ENCODE data around the gene C1orf74. TPM values are rescaled to one million over a fixed set of nuclear protein-coding genes. Genes with fewer than 3 reads are reported as not detected.

C1orf74 gene
- polyA plus RNA-seq, 1 of the 3 experiments (the other 2 are of a cell fraction): 1.5 TPM

DNA sequence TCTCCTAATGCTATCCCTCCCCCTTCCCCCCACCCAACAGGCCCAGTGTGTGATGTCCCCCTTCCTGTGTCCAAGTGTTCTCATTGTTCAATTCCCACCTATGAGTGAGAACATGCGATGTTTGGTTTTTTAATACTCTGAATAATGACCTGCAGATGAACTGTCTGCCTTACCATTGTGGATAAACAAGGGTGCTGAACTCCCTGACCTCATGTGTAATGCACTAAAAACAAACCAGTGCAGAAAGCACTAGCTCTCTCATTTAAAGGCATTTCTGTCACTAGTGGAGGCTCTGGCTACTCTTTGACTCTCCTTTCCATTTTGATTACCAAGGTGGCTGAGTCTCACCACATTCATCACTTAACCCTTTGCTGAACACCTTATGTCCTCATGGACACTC is 51.6 kb downstream of the C1orf74 start:
- H3K4me3 ChIP-seq (ENCODE audit: low read depth in 2 of 2, low read length in 1 of 2): no peak overlapping the region
- 71% methylated on average over 1 of the region's 1 CpG for WGBS (ENCODE audit: low lambda C conversion rate)
- H3F3A ChIP-seq (replicated peaks; ENCODE audit: insufficient read depth): no peaks in the 10 kb centered on the region

DNA sequence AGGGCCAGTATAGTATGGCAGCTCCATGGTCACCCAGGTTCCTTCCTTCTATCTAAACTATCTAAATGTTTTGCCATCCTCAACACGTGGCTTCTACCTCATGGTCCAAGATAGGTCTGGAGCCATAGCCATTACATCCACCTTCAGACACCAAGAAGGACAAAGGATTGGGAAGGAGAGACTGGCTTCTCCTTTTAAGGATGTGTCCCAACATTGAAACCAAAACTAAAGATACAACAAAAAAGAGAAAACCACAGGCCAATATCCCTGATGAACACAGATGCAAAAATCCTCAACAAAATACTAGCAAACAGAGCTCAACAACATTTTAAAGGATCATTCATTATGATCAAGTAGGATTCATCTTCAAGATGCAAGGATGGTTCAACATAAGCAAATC is 54.9 kb downstream of the C1orf74 start:
- H3K9me2 ChIP-seq: no peaks in the 10 kb centered on the region
- no peaks in the 10 kb centered on the region for H3F3A ChIP-seq (replicated peaks; ENCODE audit: insufficient read depth)
- no peak for DNase-seq
- 11% methylated on average over 1 of the region's 1 CpG for WGBS (ENCODE audit: low lambda C conversion rate)
- no peak overlapping the region for H2AFZ ChIP-seq (ENCODE audit: low read depth)
- POLR2A ChIA-PET: no interaction called here
- H3K36me3 ChIP-seq (replicated peaks in 1 of 2; ENCODE audit: control insufficient read depth in 1 of 2, insufficient read depth in 2 of 2, low read length in 1 of 2): no peaks in the 10 kb centered on the region
- CTCF ChIA-PET: interaction anchor here (1.0 kb wide), 1 partner anchor 54 kb away, joined by 4 read pairs; the partner anchor contains the start of gene G0S2
- H3K27me3 ChIP-seq (ENCODE audit: insufficient read depth): no peaks in the 10 kb centered on the region
- H3K79me2 ChIP-seq (ENCODE audit: insufficient read depth): no peaks in the 10 kb centered on the region
- H3K27ac ChIP-seq (ENCODE audit: low read depth in 2 of 2, low read length in 1 of 2): no peak overlapping the region
- no peaks in the 10 kb centered on the region for H3K9me3 ChIP-seq
- no peak overlapping the region for H3K4me2 ChIP-seq
- H3K4me1 ChIP-seq (ENCODE audit: control insufficient read depth in 1 of 2, insufficient read depth in 2 of 2, low read depth in 1 of 2, low read length in 1 of 2): peaks cover 0 to 6% of the 10 kb centered on the region in 2 experiments; a peak in 2 of 4 replicates
- H3K9ac ChIP-seq: no peak overlapping the region
- H3K4me3 ChIP-seq (ENCODE audit: low read depth in 2 of 2, low read length in 1 of 2): no peak overlapping the region
- no peaks in the 10 kb centered on the region for H4K20me1 ChIP-seq (ENCODE audit: insufficient read depth)
- no peak for TF ChIP-seq SMC3 (IDR thresholded peaks at IDR 0.05; ENCODE audit: low read depth, low read length)
- no peak for TF ChIP-seq CHD2 (IDR thresholded peaks at IDR 0.05; ENCODE audit: low read length, partially characterized antibody)
- TF ChIP-seq FOXJ3 (CRISPR knock-in tag; IDR thresholded peaks at IDR 0.05): no peak
- no peak for TF ChIP-seq TAF1 (IDR thresholded peaks at IDR 0.05; ENCODE audit: borderline replicate concordance, low read depth, low read length)
- TF ChIP-seq TEAD4 (IDR thresholded peaks at IDR 0.05; ENCODE audit: borderline replicate concordance, insufficient read depth): no peak
- TF ChIP-seq SIN3A (IDR thresholded peaks at IDR 0.05; ENCODE audit: borderline replicate concordance, low read depth, low read length): no peak
- TF ChIP-seq POLR2AphosphoS5 (IDR thresholded peaks at IDR 0.05; ENCODE audit: low read depth, low read length): no peak
- TF ChIP-seq, protein P1, sequence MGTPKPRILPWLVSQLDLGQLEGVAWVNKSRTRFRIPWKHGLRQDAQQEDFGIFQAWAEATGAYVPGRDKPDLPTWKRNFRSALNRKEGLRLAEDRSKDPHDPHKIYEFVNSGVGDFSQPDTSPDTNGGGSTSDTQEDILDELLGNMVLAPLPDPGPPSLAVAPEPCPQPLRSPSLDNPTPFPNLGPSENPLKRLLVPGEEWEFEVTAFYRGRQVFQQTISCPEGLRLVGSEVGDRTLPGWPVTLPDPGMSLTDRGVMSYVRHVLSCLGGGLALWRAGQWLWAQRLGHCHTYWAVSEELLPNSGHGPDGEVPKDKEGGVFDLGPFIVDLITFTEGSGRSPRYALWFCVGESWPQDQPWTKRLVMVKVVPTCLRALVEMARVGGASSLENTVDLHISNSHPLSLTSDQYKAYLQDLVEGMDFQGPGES (IDR thresholded peaks at IDR 0.05; ENCODE audit: low read depth, low read length): no peak
- TF ChIP-seq EP300 (IDR thresholded peaks at IDR 0.05; ENCODE audit: borderline replicate concordance in 1 of 2, low read depth in 1 of 2, low read length in 1 of 2): no peak
- no peak for TF ChIP-seq TCF12 (IDR thresholded peaks at IDR 0.05)
- no peak for TF ChIP-seq ELF1 (IDR thresholded peaks at IDR 0.05)
- no peak for TF ChIP-seq RFX5 (IDR thresholded peaks at IDR 0.05; ENCODE audit: low read length)
- no peak for TF ChIP-seq NFIC (IDR thresholded peaks at IDR 0.05; ENCODE audit: borderline replicate concordance)
- TF ChIP-seq, protein P2, sequence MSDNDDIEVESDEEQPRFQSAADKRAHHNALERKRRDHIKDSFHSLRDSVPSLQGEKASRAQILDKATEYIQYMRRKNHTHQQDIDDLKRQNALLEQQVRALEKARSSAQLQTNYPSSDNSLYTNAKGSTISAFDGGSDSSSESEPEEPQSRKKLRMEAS (IDR thresholded peaks at IDR 0.05; ENCODE audit: low read depth): no peak
- TF ChIP-seq, protein P3, sequence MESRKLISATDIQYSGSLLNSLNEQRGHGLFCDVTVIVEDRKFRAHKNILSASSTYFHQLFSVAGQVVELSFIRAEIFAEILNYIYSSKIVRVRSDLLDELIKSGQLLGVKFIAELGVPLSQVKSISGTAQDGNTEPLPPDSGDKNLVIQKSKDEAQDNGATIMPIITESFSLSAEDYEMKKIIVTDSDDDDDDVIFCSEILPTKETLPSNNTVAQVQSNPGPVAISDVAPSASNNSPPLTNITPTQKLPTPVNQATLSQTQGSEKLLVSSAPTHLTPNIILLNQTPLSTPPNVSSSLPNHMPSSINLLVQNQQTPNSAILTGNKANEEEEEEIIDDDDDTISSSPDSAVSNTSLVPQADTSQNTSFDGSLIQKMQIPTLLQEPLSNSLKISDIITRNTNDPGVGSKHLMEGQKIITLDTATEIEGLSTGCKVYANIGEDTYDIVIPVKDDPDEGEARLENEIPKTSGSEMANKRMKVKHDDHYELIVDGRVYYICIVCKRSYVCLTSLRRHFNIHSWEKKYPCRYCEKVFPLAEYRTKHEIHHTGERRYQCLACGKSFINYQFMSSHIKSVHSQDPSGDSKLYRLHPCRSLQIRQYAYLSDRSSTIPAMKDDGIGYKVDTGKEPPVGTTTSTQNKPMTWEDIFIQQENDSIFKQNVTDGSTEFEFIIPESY (IDR thresholded peaks at IDR 0.05; ENCODE audit: borderline replicate concordance, low read depth): no peak

More for the DNA sequence above, 51.6 kb downstream of the C1orf74 start:
- Histone ChIP-seq H3K9ac (no peak overlapping the region), H3K27ac (ENCODE audit: low read depth in 2 of 2, low read length in 1 of 2) (peak overlapping the region in 1 of 2 experiments; percentile 46; a peak in 1 of 4 replicates), H3K4me1 (ENCODE audit: control insufficient read depth in 1 of 2, insufficient read depth in 2 of 2, low read depth in 1 of 2, low read length in 1 of 2) (peaks cover 0 to 6% of the 10 kb centered on the region in 2 experiments; a peak in 2 of 4 replicates), H3K36me3 (replicated peaks in 1 of 2; ENCODE audit: control insufficient read depth in 1 of 2, insufficient read depth in 2 of 2, low read length in 1 of 2) (no peaks in the 10 kb centered on the region), H3K9me3 (no peaks in the 10 kb centered on the region), H3K27me3 (ENCODE audit: insufficient read depth) (no peaks in the 10 kb centered on the region), H3K4me2 (peak overlapping the region; percentile 10; the same call in 1 of the 2 replicates), H4K20me1 (ENCODE audit: insufficient read depth) (no peaks in the 10 kb centered on the region), H3K79me2 (ENCODE audit: insufficient read depth) (no peaks in the 10 kb centered on the region), H2AFZ (ENCODE audit: low read depth) (no peak overlapping the region), H3K9me2 (no peaks in the 10 kb centered on the region)
- TF ChIP-seq GABPA (IDR thresholded peaks at IDR 0.05; ENCODE audit: low read depth) (no peak), GATA2 (CRISPR knock-in tag; IDR thresholded peaks at IDR 0.05) (no peak), NRF1 (IDR thresholded peaks at IDR 0.05; ENCODE audit: low read depth, low read length) (no peak), EP300 (IDR thresholded peaks at IDR 0.05; ENCODE audit: borderline replicate concordance in 1 of 2, low read depth in 1 of 2, low read length in 1 of 2) (no peak), POLR2AphosphoS5 (IDR thresholded peaks at IDR 0.05; ENCODE audit: low read depth, low read length) (no peak), CHD2 (IDR thresholded peaks at IDR 0.05; ENCODE audit: low read length, partially characterized antibody) (no peak), TCF12 (IDR thresholded peaks at IDR 0.05) (no peak), SIN3A (IDR thresholded peaks at IDR 0.05; ENCODE audit: borderline replicate concordance, low read depth, low read length) (no peak), ELF1 (IDR thresholded peaks at IDR 0.05) (no peak), FOSL2 (IDR thresholded peaks at IDR 0.05; ENCODE audit: borderline replicate concordance, low read depth) (no peak)
- TF ChIP-seq, protein P4, sequence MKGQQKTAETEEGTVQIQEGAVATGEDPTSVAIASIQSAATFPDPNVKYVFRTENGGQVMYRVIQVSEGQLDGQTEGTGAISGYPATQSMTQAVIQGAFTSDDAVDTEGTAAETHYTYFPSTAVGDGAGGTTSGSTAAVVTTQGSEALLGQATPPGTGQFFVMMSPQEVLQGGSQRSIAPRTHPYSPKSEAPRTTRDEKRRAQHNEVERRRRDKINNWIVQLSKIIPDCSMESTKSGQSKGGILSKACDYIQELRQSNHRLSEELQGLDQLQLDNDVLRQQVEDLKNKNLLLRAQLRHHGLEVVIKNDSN (IDR thresholded peaks at IDR 0.05; ENCODE audit: borderline replicate concordance, low read depth): no peak
- TF ChIP-seq, protein P1 (IDR thresholded peaks at IDR 0.05; ENCODE audit: low read depth, low read length): no peak
- TF ChIP-seq, protein P5, sequence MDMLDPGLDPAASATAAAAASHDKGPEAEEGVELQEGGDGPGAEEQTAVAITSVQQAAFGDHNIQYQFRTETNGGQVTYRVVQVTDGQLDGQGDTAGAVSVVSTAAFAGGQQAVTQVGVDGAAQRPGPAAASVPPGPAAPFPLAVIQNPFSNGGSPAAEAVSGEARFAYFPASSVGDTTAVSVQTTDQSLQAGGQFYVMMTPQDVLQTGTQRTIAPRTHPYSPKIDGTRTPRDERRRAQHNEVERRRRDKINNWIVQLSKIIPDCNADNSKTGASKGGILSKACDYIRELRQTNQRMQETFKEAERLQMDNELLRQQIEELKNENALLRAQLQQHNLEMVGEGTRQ (IDR thresholded peaks at IDR 0.05; ENCODE audit: borderline replicate concordance, low read depth, low read length): no peak
- ChIA-PET CTCF (interaction anchor here (1.2 kb wide), 1 partner anchor 28 kb away, joined by 4 read pairs; the partner anchor contains the start of gene HSD11B1), POLR2A (no interaction called here)
- DNase-seq: no peak
